GM19455 (cell line): ENCODE data around the gene RNF151.
"Not testable (repeated sequence)": the region's sequence is repeated elsewhere in the genome, so short reads cannot be mapped to it uniquely, and the experiment has no call there.

Source experiments
- ATAC-seq: cut with Tn5 transposase; IDR thresholded peaks from one replicate; pipeline ENCODE4 v1.9.1; 2021; ENCODE audit not compliant: unreplicated experiment

Gene RNF151

GRCh38 chr16:1938316-1938715 is 28.3 kb upstream of the RNF151 start:
- no peak for ATAC-seq

- no peak for ATAC-seq
Measured at GRCh38 chr16:1938910-1939309, 27.7 kb upstream of the RNF151 start.

GRCh38 chr16:1939833-1940232 is 26.8 kb upstream of the RNF151 start:
- ATAC-seq = not testable (repeated sequence)

GRCh38 chr16:1940273-1941161 is 26.1 kb upstream of the RNF151 start:
- ATAC-seq = no peak

- no peak for ATAC-seq
Measured at GRCh38 chr16:1941162-1942046, 25.3 kb upstream of the RNF151 start.

GRCh38 chr16:1942047-1942809 is 24.4 kb upstream of the RNF151 start:
- no peak for ATAC-seq

GRCh38 chr16:1942810-1943726 is 23.6 kb upstream of the RNF151 start, which contains the start of gene MSRB1:
Gene MSRB1, minus strand, starts transcription at chr16:1943199. Its CDS starts 43 bp downstream, at chr16:1943156.
- ATAC-seq = peak; percentile 88

- ATAC-seq = no peak
Measured at GRCh38 chr16:1944612-1945199, 21.9 kb upstream of the RNF151 start.

GRCh38 chr16:1945559-1946391 is 20.9 kb upstream of the RNF151 start:
- ATAC-seq = no peak

- no peak for ATAC-seq
Measured at GRCh38 chr16:1946495-1947368, 19.9 kb upstream of the RNF151 start.

- ATAC-seq = no peak
Measured at GRCh38 chr16:1947369-1947670, 19.3 kb upstream of the RNF151 start.

- no peak for ATAC-seq
Measured at GRCh38 chr16:1949507-1949906, 17.1 kb upstream of the RNF151 start.

- no peak for ATAC-seq
Measured at GRCh38 chr16:1950047-1950446, 16.6 kb upstream of the RNF151 start.

- ATAC-seq = no peak
Measured at GRCh38 chr16:1950559-1950958, 16.1 kb upstream of the RNF151 start.

GRCh38 chr16:1953734-1954133 is 12.9 kb upstream of the RNF151 start:
- ATAC-seq = no peak

GRCh38 chr16:1957434-1958142 is 9.1 kb upstream of the RNF151 start:
- ATAC-seq = not testable (repeated sequence)

GRCh38 chr16:1958143-1958491 is 8.5 kb upstream of the RNF151 start:
- ATAC-seq = not testable (repeated sequence)
